ENCODE data around the gene AUTS2. TPM values are rescaled to one million over a fixed set of nuclear protein-coding genes. Genes with fewer than 3 reads are reported as not detected.

Gene AUTS2
- polyA plus RNA-seq, 3 donors = 3.1 to 8.3 (median 7.9) TPM

DNA sequence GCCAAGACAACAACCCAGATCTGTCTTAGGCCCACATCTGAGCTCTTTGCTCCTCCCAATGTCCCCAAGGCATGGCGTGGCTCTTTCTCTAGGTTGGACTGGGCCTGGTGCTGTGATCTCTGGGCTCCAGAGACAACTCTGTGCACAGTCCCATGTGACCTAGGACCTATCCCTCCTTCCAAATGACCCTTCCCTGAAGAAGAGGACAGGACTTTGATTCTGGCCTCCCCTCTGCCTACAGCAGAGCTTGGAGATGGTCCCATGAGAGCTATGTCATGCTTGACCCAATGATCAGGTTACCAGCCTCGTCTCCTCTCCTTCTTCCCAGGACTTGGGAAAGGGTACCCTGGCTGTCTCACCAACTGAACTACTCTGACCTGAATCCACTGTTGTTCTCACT is 1237.4 kb downstream of the AUTS2 start:
- WGBS, 3 donors = 34 to 81% (median 66%) methylated on average over 2 of the region's 2 CpGs
- no peak overlapping the region for H3K27ac ChIP-seq (ENCODE audit: low read depth, low read length)

GRCh38 chr7:70836279-70836678 is 1238.0 kb downstream of the AUTS2 start:
- 57 to 69% (median 65%) methylated on average over 1 of the region's 1 CpG for WGBS, 3 donors
- no peak overlapping the region for H3K27ac ChIP-seq (ENCODE audit: low read depth, low read length)

DNA sequence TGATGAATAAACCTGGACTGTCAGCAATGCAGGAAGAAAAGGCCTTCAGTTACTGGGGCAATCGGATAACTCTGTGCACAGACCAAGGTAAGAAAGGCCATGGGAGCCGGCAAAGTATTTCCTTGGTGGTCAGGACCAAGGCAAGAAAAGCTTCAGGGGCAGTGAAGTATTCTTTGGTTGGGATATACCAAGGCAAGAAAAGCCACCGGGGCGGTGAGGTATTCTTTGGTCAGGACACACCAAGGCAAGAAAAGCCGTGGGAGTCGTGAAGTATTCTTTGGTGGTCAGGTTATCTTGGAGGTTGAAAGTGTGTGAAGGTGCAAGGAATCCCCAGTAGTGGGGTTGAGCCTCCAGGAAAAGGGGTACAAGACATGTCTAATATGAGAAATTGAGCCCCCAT is 1238.7 kb downstream of the AUTS2 start:
- WGBS, 3 donors = 88 to 99% (median 93%) methylated on average over 6 of the region's 6 CpGs
- H3K27ac ChIP-seq (ENCODE audit: low read depth, low read length) = no peak overlapping the region

GRCh38 chr7:70837589-70837988 is 1239.3 kb downstream of the AUTS2 start:
- WGBS, 3 donors = 73 to 75% (median 74%) methylated on average over 4 of the region's 4 CpGs
- H3K27ac ChIP-seq (ENCODE audit: low read depth, low read length) = no peak overlapping the region

- no peak overlapping the region for H3K27ac ChIP-seq (ENCODE audit: low read depth, low read length)
- WGBS, 3 donors = 54 to 74% (median 73%) methylated on average over 15 of the region's 15 CpGs
Measured at GRCh38 chr7:70838292-70838907, 1240.1 kb downstream of the AUTS2 start.
